BLaER1 treated with 17β-estradiol and CSF1 and Interleukin-3, amounts not matched to agents 10 nM and 100 nM (cell line): ENCODE data around the gene SDF2L1.
"Not testable (repeated sequence)": the region's sequence is repeated elsewhere in the genome, so short reads cannot be mapped to it uniquely, and the experiment has no call there.

Experiments
- H3K27ac ChIP-seq, 11 experiments: shearing (Covaris generic); formaldehyde crosslinking; 2 replicates each; pipeline ENCODE4 v1.8.1; 2022
- H3K27me3 ChIP-seq, 11 experiments: shearing (Covaris generic); formaldehyde crosslinking; 2 replicates each; pipeline ENCODE4 v1.8.1; 2022
- H3K36me3 ChIP-seq, 11 experiments: shearing (Covaris generic); formaldehyde crosslinking; 2 replicates each; pipeline ENCODE4 v1.8.1; 2022
- H3K4me1 ChIP-seq, 10 experiments: shearing (Covaris generic); formaldehyde crosslinking; 2 replicates each; pipeline ENCODE4 v1.8.1; 2022
- H3K4me2 ChIP-seq, 11 experiments: shearing (Covaris generic); formaldehyde crosslinking; 2 replicates each; pipeline ENCODE4 v1.8.1; 2022
- H3K4me3 ChIP-seq, 10 experiments: shearing (Covaris generic); formaldehyde crosslinking; 2 replicates each; pipeline ENCODE4 v1.8.1; 2022
- H3K9ac ChIP-seq, 11 experiments: shearing (Covaris generic); formaldehyde crosslinking; 2 replicates each; pipeline ENCODE4 v1.8.1; 2022
- H3K9me3 ChIP-seq, 11 experiments: shearing (Covaris generic); formaldehyde crosslinking; replicated peaks in 1 of 11; 2 replicates each; pipeline ENCODE4 v1.8.1; 2022
- H4K20me1 ChIP-seq, 11 experiments: shearing (Covaris generic); formaldehyde crosslinking; 2 replicates each; pipeline ENCODE4 v1.8.1; 2022
- Cebpa-rat ChIP-seq, 11 experiments: shearing (Covaris generic); IDR thresholded peaks; 2 replicates each; pipeline ENCODE4 v1.8.1; 2022

SDF2L1 gene

DNA sequence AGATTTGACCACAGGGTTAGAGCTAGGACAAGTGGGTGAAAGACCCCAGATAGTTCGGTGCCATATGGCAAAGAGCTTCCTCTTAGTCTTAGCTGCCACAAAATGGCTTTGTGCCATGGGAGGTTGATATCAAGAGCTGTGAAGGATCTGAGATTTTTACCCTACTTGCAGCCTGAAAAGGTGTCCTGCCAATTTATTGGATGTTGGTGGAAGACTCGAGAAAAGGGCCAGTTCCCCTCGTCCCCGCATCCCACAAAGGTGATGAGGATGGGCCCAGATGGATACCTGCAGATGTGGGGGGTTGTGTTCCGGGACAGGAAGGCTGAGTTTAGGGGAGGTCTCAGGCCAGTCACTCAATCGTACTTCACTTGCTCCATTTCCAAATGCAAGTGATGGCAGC is 39.5 kb upstream of the SDF2L1 start:
- Histone ChIP-seq H3K27ac (no peak overlapping the region), H3K4me2 (no peak overlapping the region), H3K9me3 (no peaks in the 10 kb centered on the region), H3K27me3 (no peaks in the 10 kb centered on the region), H3K4me3 (no peak overlapping the region), H3K36me3 (peaks cover 15 to 96% (median 78%) of the 10 kb centered on the region in 11 experiments), H4K20me1 (peaks cover 100% of the 10 kb centered on the region in 11 experiments), H3K4me1 (peaks cover 0 to 74% (median 14%) of the 10 kb centered on the region in 10 experiments; a peak in 11 of 20 replicates), H3K9ac (no peak overlapping the region)
- TF ChIP-seq Cebpa-rat (IDR thresholded peaks at IDR 0.05) = no peak

DNA sequence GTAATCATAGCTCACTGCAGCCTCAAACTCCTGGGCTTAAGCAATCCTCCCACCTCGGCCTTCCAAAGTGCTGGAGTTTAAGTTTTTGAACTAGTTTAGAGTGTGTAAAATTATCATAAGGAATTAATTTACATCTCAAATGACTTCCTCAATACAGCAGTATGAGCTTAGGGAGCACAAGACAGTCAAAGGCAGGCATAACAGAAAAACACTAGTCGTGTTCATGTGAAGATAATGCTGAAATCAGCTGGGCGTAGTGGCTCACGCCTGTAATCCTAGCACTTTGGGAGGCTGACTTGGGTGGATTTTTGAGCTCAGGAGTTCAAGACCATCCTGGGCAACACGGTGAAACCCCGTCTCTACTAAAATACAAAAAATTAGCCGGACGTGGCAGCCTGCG is 38.1 kb upstream of the SDF2L1 start:
- no peaks in the 10 kb centered on the region for H3K9me3 ChIP-seq
- peaks cover 15 to 96% (median 77%) of the 10 kb centered on the region in 11 experiments for H3K36me3 ChIP-seq
- H3K27ac ChIP-seq = peak overlapping the region in 1 of 11 experiments; percentile 23; a peak in 1 of 22 replicates
- no peak overlapping the region for H3K4me3 ChIP-seq
- peaks cover 0 to 61% (median 11%) of the 10 kb centered on the region in 10 experiments; a peak in 11 of 20 replicates for H3K4me1 ChIP-seq
- peak overlapping the region in 3 of 11 experiments; percentile 27 to 63 (median 50); a peak in 5 of 22 replicates for H3K4me2 ChIP-seq
- H3K27me3 ChIP-seq = no peaks in the 10 kb centered on the region
- H4K20me1 ChIP-seq = peaks cover 100% of the 10 kb centered on the region in 11 experiments
- no peak for TF ChIP-seq Cebpa-rat (IDR thresholded peaks at IDR 0.05)
- H3K9ac ChIP-seq = 0 out of 22 replicates have a peak overlapping the region, but pooled peaks of 2 of the 11 experiments have one; percentile 31 to 43

DNA sequence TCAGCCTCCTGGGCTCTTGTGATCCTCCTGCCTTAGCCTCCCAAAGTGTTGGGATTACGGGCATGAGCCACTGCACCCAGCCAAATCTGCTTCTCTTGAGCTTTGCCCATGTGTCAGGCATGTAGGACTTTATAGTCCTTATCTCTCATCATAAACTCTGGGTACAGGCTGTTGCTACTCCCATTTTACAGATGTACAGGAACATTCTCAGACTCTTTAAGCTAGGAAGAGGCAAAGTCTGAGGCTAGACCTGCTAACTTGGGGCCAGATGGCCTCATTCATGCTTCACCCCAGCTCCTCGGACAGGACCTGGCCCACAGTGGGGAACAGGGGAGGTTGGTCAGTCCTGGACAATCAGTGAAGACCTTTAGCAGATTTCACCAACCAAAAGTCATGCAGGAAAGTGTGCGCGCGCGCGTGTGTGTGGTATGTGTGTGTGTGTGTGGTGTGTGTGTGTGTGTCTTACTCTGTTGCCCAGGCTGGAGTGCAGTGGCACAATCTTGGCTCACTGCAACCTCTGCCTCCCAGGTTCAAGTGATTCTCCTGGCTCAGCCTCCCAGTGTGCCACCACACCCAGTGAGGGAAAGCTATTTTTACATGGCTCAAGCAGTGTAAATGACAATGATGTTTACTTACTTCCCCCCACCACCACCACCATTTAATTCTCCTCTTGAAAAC is 36.1 kb upstream of the SDF2L1 start:
- H4K20me1 ChIP-seq = peaks cover 100% of the 10 kb centered on the region in 11 experiments

DNA sequence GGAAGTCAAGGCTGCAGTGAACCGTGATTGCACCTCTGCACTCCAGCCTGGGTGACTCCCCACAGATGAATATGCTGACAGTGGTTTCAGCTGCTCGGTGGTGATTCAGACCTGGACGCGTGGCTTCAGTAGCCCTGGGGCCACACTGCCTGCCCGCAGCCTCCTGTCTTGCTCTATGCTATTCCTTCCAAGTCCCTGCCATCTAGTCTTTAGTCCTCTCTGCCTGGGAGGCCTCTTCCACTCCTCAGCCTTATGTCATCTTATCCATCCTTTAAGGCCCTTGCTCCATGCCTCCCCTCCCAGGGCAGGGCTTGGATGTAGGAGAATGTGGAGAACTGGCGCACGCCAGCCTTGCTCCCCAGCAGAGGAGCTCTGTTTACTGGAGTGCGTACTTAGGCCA is 35.3 kb upstream of the SDF2L1 start:
- Histone ChIP-seq H4K20me1 (peaks cover 100% of the 10 kb centered on the region in 11 experiments), H3K36me3 (peaks cover 36 to 96% (median 81%) of the 10 kb centered on the region in 11 experiments), H3K27ac (no peak overlapping the region)

More for the DNA sequence above, 36.1 kb upstream of the SDF2L1 start:
- H3K9ac ChIP-seq = no peak overlapping the region
- no peaks in the 10 kb centered on the region for H3K9me3 ChIP-seq
- no peak overlapping the region for H3K27ac ChIP-seq
- TF ChIP-seq Cebpa-rat (IDR thresholded peaks at IDR 0.05) = no peak
- H3K4me1 ChIP-seq = peaks cover 0 to 57% (median 9%) of the 10 kb centered on the region in 10 experiments; a peak in 11 of 20 replicates
- H3K27me3 ChIP-seq = no peaks in the 10 kb centered on the region
- peaks cover 28 to 96% (median 77%) of the 10 kb centered on the region in 11 experiments for H3K36me3 ChIP-seq
- H3K4me2 ChIP-seq = peak overlapping the region in 3 of 11 experiments; percentile 17 to 33 (median 32); a peak in 5 of 22 replicates
- H3K4me3 ChIP-seq = no peak overlapping the region

DNA sequence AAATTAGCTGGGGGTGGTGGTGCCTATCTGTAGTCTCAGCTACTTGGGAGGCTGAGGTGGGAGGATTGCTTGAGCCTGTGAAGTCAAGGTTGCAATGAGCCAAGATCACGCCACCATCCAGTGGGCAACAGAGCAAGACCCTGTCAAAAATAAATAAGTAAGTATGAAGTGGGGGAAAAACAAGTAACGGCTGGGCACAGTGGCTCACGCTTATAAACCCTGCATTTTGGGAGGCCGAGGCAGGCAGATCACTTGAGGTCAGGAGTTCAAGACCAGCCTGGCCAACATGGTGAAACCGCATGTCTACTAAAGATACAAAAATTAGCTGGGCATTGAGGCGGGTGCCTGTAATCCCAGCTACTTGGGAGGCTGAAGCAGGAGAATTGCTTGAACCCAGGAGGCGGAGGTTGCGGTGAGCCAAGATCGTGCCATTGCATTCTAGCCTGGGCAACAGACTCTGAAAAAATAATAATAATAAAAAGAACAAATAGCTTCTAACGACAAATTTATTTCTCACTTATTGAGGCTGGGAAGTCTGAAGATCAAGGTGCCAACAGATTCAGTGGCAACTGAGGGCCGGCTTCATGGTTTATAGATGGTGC is 32.4 kb upstream of the SDF2L1 start:
- not testable (repeated sequence) for H3K9me3 ChIP-seq, H3K9ac ChIP-seq, H3K27ac ChIP-seq, H3K4me3 ChIP-seq, H3K27me3 ChIP-seq, H3K4me2 ChIP-seq
- Histone ChIP-seq H4K20me1 (peaks cover 100% of the 10 kb centered on the region in 11 experiments), H3K36me3 (peaks cover 55 to 100% (median 93%) of the 10 kb centered on the region in 11 experiments), H3K4me1 (peaks cover 12 to 54% (median 19%) of the 10 kb centered on the region in 10 experiments; a peak in 19 of 20 replicates)

More for the DNA sequence above, 35.3 kb upstream of the SDF2L1 start:
- no peaks in the 10 kb centered on the region for H3K27me3 ChIP-seq
- no peak overlapping the region for H3K9ac ChIP-seq
- H3K4me2 ChIP-seq = peak overlapping the region in 3 of 11 experiments; percentile 17 to 33 (median 30); a peak in 2 of 22 replicates
- no peaks in the 10 kb centered on the region for H3K9me3 ChIP-seq
- peaks cover 0 to 57% (median 9%) of the 10 kb centered on the region in 10 experiments; a peak in 11 of 20 replicates for H3K4me1 ChIP-seq
- H3K4me3 ChIP-seq = no peak overlapping the region
- no peak for TF ChIP-seq Cebpa-rat (IDR thresholded peaks at IDR 0.05)

DNA sequence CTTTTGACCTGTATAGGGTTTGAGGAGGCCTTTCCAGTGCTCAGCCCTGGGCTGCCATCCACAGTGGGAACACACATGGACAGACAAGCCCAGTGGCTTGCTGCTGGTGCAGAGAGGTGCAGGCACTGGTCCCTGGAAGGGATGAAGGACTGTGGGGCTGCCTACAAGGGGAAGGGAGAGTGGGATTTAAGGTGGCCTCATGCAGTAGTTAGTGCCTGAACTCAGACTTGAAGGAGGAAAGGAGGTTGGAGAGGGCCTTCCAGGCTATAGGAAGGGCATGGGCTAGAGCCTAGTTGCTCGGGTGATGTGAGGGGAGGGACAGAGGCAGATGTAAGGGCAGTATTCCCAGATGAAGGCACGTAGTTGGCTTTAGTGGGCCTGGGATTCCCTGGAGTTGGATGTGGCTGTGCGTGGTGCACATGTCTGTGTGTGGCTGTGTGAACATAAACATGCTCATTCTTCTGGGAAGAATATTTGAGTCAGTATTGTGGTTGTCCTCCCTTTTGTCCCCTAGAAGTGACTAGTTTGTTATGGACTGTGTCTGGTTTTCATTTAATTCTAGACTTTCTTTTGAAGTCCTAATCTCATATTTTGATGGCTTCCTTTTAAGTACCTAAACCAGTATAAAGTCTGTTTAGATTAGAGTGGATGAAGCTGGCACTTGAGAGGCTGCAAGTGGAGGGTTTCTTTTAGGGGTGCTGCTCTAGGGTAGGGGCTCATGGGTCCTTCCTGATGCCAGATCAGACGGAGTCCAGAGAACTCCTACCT is 30.7 kb upstream of the SDF2L1 start:
- TF ChIP-seq Cebpa-rat (IDR thresholded peaks at IDR 0.05) = no peak
- Histone ChIP-seq H3K36me3 (peaks cover 65 to 100% (median 91%) of the 10 kb centered on the region in 11 experiments), H3K27ac (no peak overlapping the region), H3K9me3 (no peaks in the 10 kb centered on the region), H3K4me2 (no peak overlapping the region), H3K9ac (peak overlapping the region in 2 of 11 experiments; percentile 15 to 26; a peak in 1 of 22 replicates), H3K4me3 (no peak overlapping the region), H3K27me3 (no peaks in the 10 kb centered on the region), H3K4me1 (peaks cover 28 to 53% (median 34%) of the 10 kb centered on the region in 10 experiments), H4K20me1 (peaks cover 99 to 100% (median 100%) of the 10 kb centered on the region in 11 experiments)

DNA sequence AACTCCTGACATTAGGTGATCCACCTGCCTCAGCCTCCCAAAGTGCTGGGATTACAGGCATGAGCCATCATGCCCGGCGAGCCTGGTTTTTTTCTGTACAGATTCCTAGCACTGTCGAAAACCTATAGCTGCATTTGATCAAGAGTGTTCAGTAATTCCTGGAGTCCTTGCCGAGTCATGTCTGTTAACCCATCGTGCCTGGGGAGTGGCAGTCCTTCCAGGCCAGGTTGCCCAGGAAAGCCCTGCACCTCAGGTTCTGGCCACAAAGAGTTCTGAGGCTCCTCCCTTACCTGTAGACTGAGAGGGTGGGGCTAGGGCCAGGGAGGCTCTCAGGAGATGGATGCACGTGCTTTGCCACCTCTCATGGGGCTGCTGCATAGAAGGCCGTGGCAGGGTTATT is 29.2 kb upstream of the SDF2L1 start:
- peaks cover 33 to 50% (median 46%) of the 10 kb centered on the region in 10 experiments for H3K4me1 ChIP-seq
- H3K4me2 ChIP-seq = 0 out of 22 replicates have a peak overlapping the region, but pooled peaks of 1 of the 11 experiments have one; percentile 2
- no peaks in the 10 kb centered on the region for H3K9me3 ChIP-seq
- peaks cover 99 to 100% (median 100%) of the 10 kb centered on the region in 11 experiments for H4K20me1 ChIP-seq
- peaks cover 70 to 95% (median 86%) of the 10 kb centered on the region in 11 experiments for H3K36me3 ChIP-seq
- H3K4me3 ChIP-seq = no peak overlapping the region
- H3K9ac ChIP-seq = no peak overlapping the region
- H3K27ac ChIP-seq = no peak overlapping the region
- no peaks in the 10 kb centered on the region for H3K27me3 ChIP-seq
- TF ChIP-seq Cebpa-rat (IDR thresholded peaks at IDR 0.05) = no peak

DNA sequence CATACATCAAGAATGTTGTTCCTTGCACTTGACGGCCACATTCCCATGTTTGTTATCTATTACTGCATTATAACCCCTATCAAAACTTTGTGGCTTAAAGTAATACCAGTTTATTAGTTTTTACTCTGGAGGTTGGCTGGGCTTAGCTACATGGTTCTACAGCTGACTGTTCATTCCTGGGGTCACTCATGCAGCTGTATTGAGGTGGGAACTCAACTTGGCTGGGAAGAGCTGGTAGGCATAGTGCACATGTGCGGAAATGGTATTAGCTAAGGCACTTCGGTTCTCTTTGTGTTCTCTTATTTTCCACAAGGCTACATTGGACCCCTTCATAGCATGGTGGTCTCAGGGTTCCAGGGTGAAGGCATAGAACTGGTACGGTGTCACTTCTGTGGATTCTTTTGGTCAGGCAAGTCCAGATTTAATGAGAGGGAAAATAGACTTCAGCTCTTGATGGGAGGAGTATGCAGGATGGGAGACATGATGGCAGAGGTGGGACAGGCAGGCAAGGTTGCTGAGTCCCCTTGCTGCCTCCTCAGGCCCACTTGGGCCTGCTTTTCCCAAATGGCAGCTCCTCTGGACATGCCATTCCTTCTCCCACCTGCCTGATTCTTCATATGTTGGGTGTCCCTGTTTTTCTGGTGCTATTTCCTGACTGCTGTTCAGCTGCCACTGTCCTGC is 28.4 kb upstream of the SDF2L1 start:
- no peak overlapping the region for H3K27ac ChIP-seq
- H3K27me3 ChIP-seq = no peaks in the 10 kb centered on the region
- peak overlapping the region in 7 of 11 experiments; percentile 0 to 32 (median 8); a peak in 7 of 22 replicates for H3K4me2 ChIP-seq
- H3K4me3 ChIP-seq = no peak overlapping the region
- H3K4me1 ChIP-seq = peaks cover 37 to 57% (median 50%) of the 10 kb centered on the region in 10 experiments
- peak overlapping the region in 1 of 11 experiments; percentile 17; a peak in 1 of 22 replicates for H3K9ac ChIP-seq
- H4K20me1 ChIP-seq = peaks cover 99 to 100% (median 100%) of the 10 kb centered on the region in 11 experiments
- no peak for TF ChIP-seq Cebpa-rat (IDR thresholded peaks at IDR 0.05)
- H3K9me3 ChIP-seq = no peaks in the 10 kb centered on the region
- H3K36me3 ChIP-seq = peaks cover 71 to 95% (median 85%) of the 10 kb centered on the region in 11 experiments
